ENCODE measurements around the gene RNF222.
"Not testable (repeated sequence)": the region's sequence is repeated elsewhere in the genome, so short reads cannot be mapped to it uniquely, and the experiment has no call there.

RNF222 gene

GRCh38 chr17:8410883-8411238 lies 13.2 kb upstream of the RNF222 start:
- no peak for FAIRE-seq

- FAIRE-seq, result peak; percentile 84
These were observed 12.6 kb upstream of the RNF222 start for GRCh38 chr17:8409966-8410882.

GRCh38 chr17:8408371-8408770 lies 10.7 kb upstream of the RNF222 start:
- FAIRE-seq, result no peak

- FAIRE-seq, result no peak
These were observed 8.5 kb upstream of the RNF222 start for GRCh38 chr17:8406174-8406573.

GRCh38 chr17:8405499-8406016 lies 7.9 kb upstream of the RNF222 start:
- no peak for FAIRE-seq

GRCh38 chr17:8402921-8403536 lies 5.4 kb upstream of the RNF222 start:
- FAIRE-seq, result no peak

GRCh38 chr17:8401107-8401506 lies 3.5 kb upstream of the RNF222 start:
- FAIRE-seq, result no peak

GRCh38 chr17:8398980-8399379 lies 1.4 kb upstream of the RNF222 start:
- no peak for FAIRE-seq

- FAIRE-seq, result not testable (repeated sequence)
These were observed 3.1 kb downstream of the RNF222 start for GRCh38 chr17:8394497-8394896.

- FAIRE-seq, result no peak
These were observed 4.0 kb downstream of the RNF222 start for GRCh38 chr17:8393470-8394231.

- no peak for FAIRE-seq
These were observed 4.8 kb downstream of the RNF222 start for GRCh38 chr17:8392674-8393469.

GRCh38 chr17:8392274-8392673 lies 5.4 kb downstream of the RNF222 start:
- no peak for FAIRE-seq

- no peak for FAIRE-seq
These were observed 5.9 kb downstream of the RNF222 start for GRCh38 chr17:8391711-8392110.

- no peak for FAIRE-seq
These were observed 9.5 kb downstream of the RNF222 start for GRCh38 chr17:8387914-8388651.

GRCh38 chr17:8386841-8387240 lies 10.8 kb downstream of the RNF222 start:
- FAIRE-seq, result no peak

GRCh38 chr17:8384801-8385378 lies 12.7 kb downstream of the RNF222 start:
- no peak for FAIRE-seq

GRCh38 chr17:8383143-8383822 lies 14.3 kb downstream of the RNF222 start, which contains the start of gene RPL26:
Gene RPL26, minus strand, starts transcription at chr17:8383193. Its CDS starts 883 bp downstream, at chr17:8382310.
- peak; percentile 93 for FAIRE-seq

- FAIRE-seq, result no peak
These were observed 14.8 kb downstream of the RNF222 start for GRCh38 chr17:8382880-8383142.

GRCh38 chr17:8382052-8382879 lies 15.4 kb downstream of the RNF222 start:
- no peak for FAIRE-seq

- FAIRE-seq, result no peak
These were observed 17.6 kb downstream of the RNF222 start for GRCh38 chr17:8380049-8380448.

Data from endometrium (tissue), 2 donors.